HUES64 (cell line): ENCODE results near the gene SCGB1A1. TPM values are rescaled to one million over a fixed set of nuclear protein-coding genes. Genes with fewer than 3 reads are reported as not detected.
"Not testable (repeated sequence)": the region's sequence is repeated elsewhere in the genome, so short reads cannot be mapped to it uniquely, and the experiment has no call there.

Source experiments
- H3K27ac ChIP-seq: 2 replicates; pipeline ENCODE4 v1.7.0; 2013; ENCODE audit warnings: low read depth, low read length, inconsistent platforms
- H3K27me3 ChIP-seq: 2 replicates; pipeline ENCODE4 v1.6.1; 2013; ENCODE audit warnings: mild to moderate bottlenecking, low read length; ENCODE audit not compliant: insufficient read depth
- H3K36me3 ChIP-seq: 2 replicates; pipeline ENCODE4 v1.6.1; 2013; ENCODE audit warnings: mild to moderate bottlenecking, low read length; ENCODE audit not compliant: insufficient read depth
- H3K4me1 ChIP-seq: 2 replicates; pipeline ENCODE4 v1.6.1; 2013; ENCODE audit warnings: mild to moderate bottlenecking, low read length, moderate library complexity; ENCODE audit not compliant: insufficient read depth
- H3K4me3 ChIP-seq: 2 replicates; pipeline ENCODE4 v1.5.1; 2013; ENCODE audit warnings: mild to moderate bottlenecking, low read length, moderate library complexity
- H3K9ac ChIP-seq: 2 replicates; pipeline ENCODE4 v1.6.1; 2013; ENCODE audit warnings: mild to moderate bottlenecking, low read depth, low read length
- H3K9me3 ChIP-seq: 2 replicates; pipeline ENCODE4 v1.6.1; 2013; ENCODE audit warnings: low read depth, low read length; ENCODE audit not compliant: insufficient read depth
- WGBS: fragments of 150-250, 120-280 bp; methylation state at CpG from one replicate; pipeline ENCODE4 v1.1.7; 2013; ENCODE audit warnings: missing lambda C conversion rate; 5-methylcytosine and 5-hydroxymethylcytosine counted together
- polyA plus RNA-seq, 2 experiments: library from polyadenylated mRNA; stranded (reverse); fragments of 50-300 nt; gene quantifications; one replicate each; pipeline ENCODE4 v1.2.3, GENCODE V29; 2013

The SCGB1A1 gene
- polyA plus RNA-seq (2013, experiment 1 of 2) = not detected
- not detected for polyA plus RNA-seq (2013, experiment 2 of 2)

GRCh38 chr11:62418733-62419132, at the start of gene SCGB1A1:
Gene SCGB1A1, plus strand, starts transcription at chr11:62419033. Its CDS starts 63 bp downstream, at chr11:62419096.
- no peak within 1 kb of the TSS for H3K9ac ChIP-seq
- H3K9me3 ChIP-seq = no peaks in the 10 kb centered on the region
- H3K27me3 ChIP-seq = peaks cover 7% of the 10 kb centered on the region; the same call in 1 of the 2 replicates
- no peak within 1 kb of the TSS for H3K4me3 ChIP-seq
- no peak within 1 kb of the TSS for H3K27ac ChIP-seq
- 90% methylated on average over 4 of the region's 4 CpGs for WGBS
- no peaks in the 10 kb centered on the region for H3K36me3 ChIP-seq
- H3K4me1 ChIP-seq = no peaks in the 10 kb centered on the region; the same call in 1 of the 2 replicates

- H3K27me3 ChIP-seq = no peaks in the 10 kb centered on the region
- no peaks in the 10 kb centered on the region for H3K36me3 ChIP-seq
- H3K4me1 ChIP-seq = no peaks in the 10 kb centered on the region
- no peaks in the 10 kb centered on the region for H3K9me3 ChIP-seq
- no peak overlapping the region for H3K9ac ChIP-seq
- no peak overlapping the region for H3K4me3 ChIP-seq
- no peak overlapping the region for H3K27ac ChIP-seq
- WGBS = 91% methylated on average over 38 of the region's 39 CpGs
Observed at GRCh38 chr11:62370743-62371440, 47.9 kb upstream of the SCGB1A1 start.

GRCh38 chr11:62372871-62373270, 46.0 kb upstream of the SCGB1A1 start:
- Histone ChIP-seq H3K9me3 (no peaks in the 10 kb centered on the region), H3K4me1 (no peaks in the 10 kb centered on the region), H3K4me3 (no peak overlapping the region), H3K27ac (no peak overlapping the region), H3K36me3 (no peaks in the 10 kb centered on the region), H3K27me3 (no peaks in the 10 kb centered on the region), H3K9ac (no peak overlapping the region)
- 96% methylated on average over 6 of the region's 6 CpGs for WGBS

- no peaks in the 10 kb centered on the region for H3K4me1 ChIP-seq
- H3K27ac ChIP-seq = no peak overlapping the region
- WGBS = 90% methylated on average over 18 of the region's 18 CpGs
- H3K9me3 ChIP-seq = no peaks in the 10 kb centered on the region
- H3K4me3 ChIP-seq = no peak overlapping the region
- no peaks in the 10 kb centered on the region for H3K27me3 ChIP-seq
- H3K36me3 ChIP-seq = no peaks in the 10 kb centered on the region
- H3K9ac ChIP-seq = no peak overlapping the region
Observed at GRCh38 chr11:62373464-62374119, 45.2 kb upstream of the SCGB1A1 start.

GRCh38 chr11:62374801-62375200, 44.0 kb upstream of the SCGB1A1 start:
- Histone ChIP-seq H3K4me1 (no peaks in the 10 kb centered on the region), H3K36me3 (no peaks in the 10 kb centered on the region), H3K27me3 (no peaks in the 10 kb centered on the region), H3K4me3 (no peak overlapping the region), H3K27ac (no peak overlapping the region), H3K9me3 (no peaks in the 10 kb centered on the region), H3K9ac (no peak overlapping the region)
- WGBS = 93% methylated on average over 9 of the region's 9 CpGs

- not testable (repeated sequence) for H3K4me1 ChIP-seq, H3K9ac ChIP-seq, H3K27me3 ChIP-seq, H3K4me3 ChIP-seq, H3K36me3 ChIP-seq, H3K9me3 ChIP-seq, H3K27ac ChIP-seq
- 18% methylated on average over 9 of the region's 9 CpGs for WGBS
Observed at GRCh38 chr11:62378459-62379063, 40.3 kb upstream of the SCGB1A1 start.

GRCh38 chr11:62379586-62379985, 39.2 kb upstream of the SCGB1A1 start:
- not testable (repeated sequence) for H3K36me3 ChIP-seq, H3K4me3 ChIP-seq, H3K9ac ChIP-seq, H3K27me3 ChIP-seq, H3K27ac ChIP-seq, H3K9me3 ChIP-seq, H3K4me1 ChIP-seq
- WGBS = 63% methylated on average over 1 of the region's 2 CpGs

- H3K9me3 ChIP-seq, H3K4me3 ChIP-seq, H3K27me3 ChIP-seq, H3K36me3 ChIP-seq, H3K27ac ChIP-seq, H3K9ac ChIP-seq, H3K4me1 ChIP-seq: not testable (repeated sequence)
- 35% methylated on average over 12 of the region's 12 CpGs for WGBS
Observed at GRCh38 chr11:62380821-62381245, 38.0 kb upstream of the SCGB1A1 start.

- no peaks in the 10 kb centered on the region for H3K27me3 ChIP-seq
- 96% methylated on average over 4 of the region's 6 CpGs for WGBS
- H3K4me1 ChIP-seq = no peaks in the 10 kb centered on the region; the same call in 1 of the 2 replicates
- H3K36me3 ChIP-seq = no peaks in the 10 kb centered on the region
- no peaks in the 10 kb centered on the region for H3K9me3 ChIP-seq
- H3K9ac ChIP-seq = no peak overlapping the region
- no peak overlapping the region for H3K27ac ChIP-seq
- H3K4me3 ChIP-seq = no peak overlapping the region
Observed at GRCh38 chr11:62383822-62384221, 35.0 kb upstream of the SCGB1A1 start.

GRCh38 chr11:62386083-62386482, 32.8 kb upstream of the SCGB1A1 start:
- not testable (repeated sequence) for H3K9ac ChIP-seq, H3K9me3 ChIP-seq, H3K4me1 ChIP-seq, H3K4me3 ChIP-seq, H3K27ac ChIP-seq, H3K36me3 ChIP-seq, H3K27me3 ChIP-seq
- 100% methylated on average over 1 of the region's 3 CpGs for WGBS

- no peaks in the 10 kb centered on the region for H3K9me3 ChIP-seq
- no peaks in the 10 kb centered on the region for H3K27me3 ChIP-seq
- H3K4me3 ChIP-seq = no peak overlapping the region
- H3K27ac ChIP-seq = no peak overlapping the region
- WGBS = 94% methylated on average over 3 of the region's 3 CpGs
- no peak overlapping the region for H3K9ac ChIP-seq
- H3K36me3 ChIP-seq = no peaks in the 10 kb centered on the region
- no peaks in the 10 kb centered on the region; the same call in 1 of the 2 replicates for H3K4me1 ChIP-seq
Observed at GRCh38 chr11:62387381-62387780, 31.5 kb upstream of the SCGB1A1 start.
